ENCODE measurements around the gene FXN.

DNA sequence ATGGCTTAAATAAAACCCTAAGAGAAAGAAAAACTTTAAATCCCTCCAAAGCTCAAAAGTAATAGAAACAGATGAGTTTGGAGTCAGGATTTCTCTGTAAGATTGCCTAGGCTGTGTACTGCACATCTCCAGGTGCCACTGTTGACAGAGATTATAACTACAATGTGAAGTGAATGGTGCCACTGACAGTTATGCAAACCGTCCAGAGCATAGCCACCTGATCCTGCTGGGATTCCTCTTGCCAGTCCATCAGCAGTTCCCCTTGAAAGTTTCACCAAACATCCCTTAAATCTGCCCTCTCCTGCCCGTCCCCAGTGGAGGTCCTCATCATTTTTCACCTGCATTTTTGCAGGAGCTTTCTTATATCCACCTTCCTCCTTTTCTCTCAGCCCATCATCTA, 42.5 kb downstream of the FXN start:
- TF ChIP-seq, protein P1, sequence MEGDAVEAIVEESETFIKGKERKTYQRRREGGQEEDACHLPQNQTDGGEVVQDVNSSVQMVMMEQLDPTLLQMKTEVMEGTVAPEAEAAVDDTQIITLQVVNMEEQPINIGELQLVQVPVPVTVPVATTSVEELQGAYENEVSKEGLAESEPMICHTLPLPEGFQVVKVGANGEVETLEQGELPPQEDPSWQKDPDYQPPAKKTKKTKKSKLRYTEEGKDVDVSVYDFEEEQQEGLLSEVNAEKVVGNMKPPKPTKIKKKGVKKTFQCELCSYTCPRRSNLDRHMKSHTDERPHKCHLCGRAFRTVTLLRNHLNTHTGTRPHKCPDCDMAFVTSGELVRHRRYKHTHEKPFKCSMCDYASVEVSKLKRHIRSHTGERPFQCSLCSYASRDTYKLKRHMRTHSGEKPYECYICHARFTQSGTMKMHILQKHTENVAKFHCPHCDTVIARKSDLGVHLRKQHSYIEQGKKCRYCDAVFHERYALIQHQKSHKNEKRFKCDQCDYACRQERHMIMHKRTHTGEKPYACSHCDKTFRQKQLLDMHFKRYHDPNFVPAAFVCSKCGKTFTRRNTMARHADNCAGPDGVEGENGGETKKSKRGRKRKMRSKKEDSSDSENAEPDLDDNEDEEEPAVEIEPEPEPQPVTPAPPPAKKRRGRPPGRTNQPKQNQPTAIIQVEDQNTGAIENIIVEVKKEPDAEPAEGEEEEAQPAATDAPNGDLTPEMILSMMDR (IDR thresholded peaks at IDR 0.05; ENCODE audit: extremely low read depth in 1 of 2, insufficient read depth in 1 of 2, low read depth in 1 of 2, low read length in 2 of 2) = no peak
- no peak for TF ChIP-seq POLR2A (IDR thresholded peaks at IDR 0.05; ENCODE audit: low read depth, low read length)
- TF ChIP-seq, protein P2, sequence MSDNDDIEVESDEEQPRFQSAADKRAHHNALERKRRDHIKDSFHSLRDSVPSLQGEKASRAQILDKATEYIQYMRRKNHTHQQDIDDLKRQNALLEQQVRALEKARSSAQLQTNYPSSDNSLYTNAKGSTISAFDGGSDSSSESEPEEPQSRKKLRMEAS (IDR thresholded peaks at IDR 0.05; ENCODE audit: insufficient read depth, insufficient read length) = no peak
- no peak for TF ChIP-seq EZH2 (IDR thresholded peaks at IDR 0.05; ENCODE audit: borderline replicate concordance, low read depth, low read length, severe bottlenecking)
- TF ChIP-seq GATA2 (IDR thresholded peaks at IDR 0.05; ENCODE audit: insufficient read depth, insufficient read length, low read depth, low read length) = no peak
- TF ChIP-seq POLR2AphosphoS5 (IDR thresholded peaks at IDR 0.05; ENCODE audit: insufficient read depth, low read depth, low read length) = no peak
- TF ChIP-seq JUN (IDR thresholded peaks at IDR 0.05; ENCODE audit: borderline replicate concordance, insufficient read depth, insufficient read length, low read depth) = no peak
- no peak for TF ChIP-seq MYC (IDR thresholded peaks at IDR 0.05; ENCODE audit: low read depth, low read length)
- TF ChIP-seq FOS (IDR thresholded peaks at IDR 0.05; ENCODE audit: borderline replicate concordance, insufficient read depth, low read length) = no peak
